ENCODE measurements around the gene MAPK8IP1.

GRCh38 chr11:45917286-45917622, 31.8 kb downstream of the MAPK8IP1 start:
- TF ChIP-seq CTCF (IDR thresholded peaks at IDR 0.05) (no peak), POLR2A (IDR thresholded peaks at IDR 0.05) (no peak)

All from lower leg skin (tissue), 3 donors.